GM12891 (cell line): ENCODE measurements around the gene PTTG2.

ENCODE experiments used
- POLR2A ChIP-seq: IDR thresholded peaks from 2 replicates; pipeline ENCODE4 v1.6.1; 2011; ENCODE audit warnings: low read depth, low read length, control low read depth
- POLR2AphosphoS5 ChIP-seq: IDR thresholded peaks from 2 replicates; pipeline ENCODE4 v1.6.1; 2011; ENCODE audit warnings: low read depth, low read length, control low read depth
- POU2F2 ChIP-seq: IDR thresholded peaks from 2 replicates; pipeline ENCODE4 v1.6.1; 2011; ENCODE audit warnings: low read depth, mild to moderate bottlenecking, control low read depth, low read length, moderate library complexity
- SPI1 ChIP-seq: IDR thresholded peaks from 2 replicates; pipeline ENCODE4 v1.6.1; 2011; ENCODE audit warnings: low read depth, low read length, control low read depth
- TAF1 ChIP-seq: IDR thresholded peaks from 2 replicates; pipeline ENCODE4 v1.6.1; 2011; ENCODE audit warnings: low read depth, low read length, control low read depth

- no peak for TF ChIP-seq POLR2AphosphoS5
- no peak for TF ChIP-seq POLR2A
- no peak for TF ChIP-seq POU2F2
- TF ChIP-seq SPI1, result no peak
- TF ChIP-seq TAF1, result no peak
Measured at GRCh38 chr4:37988670-37989069, 28.5 kb downstream of the PTTG2 start.
